Glomerular visceral epithelial cell (primary cell): ENCODE measurements around the gene MOB1A.
"Not testable (repeated sequence)": the region's sequence is repeated elsewhere in the genome, so short reads cannot be mapped to it uniquely, and the experiment has no call there.

Experiments
- DNase-seq: peaks from one replicate; pipeline ENCODE4 v3.0.0-alpha.2; 2016; ENCODE audit errors: extremely low spot score

Gene MOB1A

GRCh38 chr2:74178211-74179062, at the start of gene MOB1A:
TSS of gene MOB1A (minus strand) at chr2:74178879. CDS start at chr2:74178674, 205 bp downstream.
- peak; percentile 98 for DNase-seq

- no peak for DNase-seq
Observed at GRCh38 chr2:74227646-74228045, 49.0 kb upstream of the MOB1A start.

- no peak for DNase-seq
Observed at GRCh38 chr2:74226648-74227213, 48.1 kb upstream of the MOB1A start.

GRCh38 chr2:74225698-74226459, 47.2 kb upstream of the MOB1A start:
- no peak for DNase-seq

- no peak for DNase-seq
Observed at GRCh38 chr2:74223941-74224770, 45.5 kb upstream of the MOB1A start.

GRCh38 chr2:74222300-74222650, 43.6 kb upstream of the MOB1A start:
- DNase-seq, result no peak

GRCh38 chr2:74221604-74222299, 43.1 kb upstream of the MOB1A start:
- DNase-seq, result no peak

- DNase-seq, result no peak
Observed at GRCh38 chr2:74221091-74221490, 42.4 kb upstream of the MOB1A start.

GRCh38 chr2:74219846-74220486, 41.3 kb upstream of the MOB1A start:
- DNase-seq, result no peak

GRCh38 chr2:74216642-74217041, 38.0 kb upstream of the MOB1A start:
- DNase-seq, result no peak

- DNase-seq, result not testable (repeated sequence)
Observed at GRCh38 chr2:74215771-74216170, 37.1 kb upstream of the MOB1A start.

- DNase-seq, result no peak
Observed at GRCh38 chr2:74212702-74213410, 34.2 kb upstream of the MOB1A start.

- DNase-seq, result peak; percentile 36
Observed at GRCh38 chr2:74206180-74206688, 27.6 kb upstream of the MOB1A start.

- no peak for DNase-seq
Observed at GRCh38 chr2:74205596-74205995, 26.9 kb upstream of the MOB1A start.

- no peak for DNase-seq
Observed at GRCh38 chr2:74205113-74205512, 26.4 kb upstream of the MOB1A start.

- no peak for DNase-seq
Observed at GRCh38 chr2:74204436-74204835, 25.8 kb upstream of the MOB1A start.

- no peak for DNase-seq
Observed at GRCh38 chr2:74201596-74201995, 22.9 kb upstream of the MOB1A start.

- no peak for DNase-seq
Observed at GRCh38 chr2:74201196-74201595, 22.5 kb upstream of the MOB1A start.

GRCh38 chr2:74199871-74200305, 21.2 kb upstream of the MOB1A start:
- DNase-seq, result no peak

- DNase-seq, result no peak
Observed at GRCh38 chr2:74199275-74199701, 20.6 kb upstream of the MOB1A start.
